Epithelial cell of proximal tubule (primary cell): Measurements from ENCODE around the gene CLIP4. TPM values are rescaled to one million over a fixed set of nuclear protein-coding genes. Genes with fewer than 3 reads are reported as not detected.

ENCODE experiments used
- DNase-seq: peaks from one replicate; pipeline ENCODE4 v3.0.0-alpha.2; 2011; ENCODE audit warnings: low read depth
- H3K4me3 ChIP-seq: 2 replicates; pipeline ENCODE4 v1.5.1; 2011; ENCODE audit warnings: low read depth, mild to moderate bottlenecking, low read length
- CTCF ChIP-seq: conservative IDR thresholded peaks from 2 replicates; pipeline ENCODE4 v1.5.1; 2012; ENCODE audit warnings: low read depth, mild to moderate bottlenecking, low read length
- total RNA-seq: library from RNA; depleted of rRNA; stranded (reverse); fragments of >200 nt; gene quantifications from 2 replicates; pipeline ENCODE4 v1.2.3, GENCODE V29; 2015

Gene CLIP4
- total RNA-seq, 1 donor from 2014 or later: 22.8 TPM

DNA sequence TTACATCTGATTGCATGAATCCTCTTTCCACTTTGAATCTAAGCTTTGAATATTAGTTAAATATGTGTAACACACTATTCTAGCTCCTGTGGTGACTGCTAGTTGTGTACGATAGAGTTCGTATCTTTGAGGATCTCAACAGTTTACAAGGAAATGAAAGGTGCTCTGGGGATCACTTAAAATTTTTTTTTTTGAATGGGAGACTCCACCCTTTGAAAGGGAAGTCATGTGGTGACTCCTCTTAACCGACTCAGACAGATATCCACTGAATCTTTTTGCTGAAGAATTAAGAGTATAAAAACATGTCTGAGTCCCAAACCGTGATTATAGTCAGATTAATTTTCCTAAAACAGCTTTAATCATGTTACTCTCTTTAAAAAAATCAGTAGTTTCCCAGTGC, 4.0 kb downstream of the CLIP4 start:
- no peak overlapping the region for H3K4me3 ChIP-seq
- no peak for TF ChIP-seq CTCF
- DNase-seq: no peak

GRCh38 chr2:29120846-29121245, 5.6 kb downstream of the CLIP4 start:
- no peak for TF ChIP-seq CTCF

GRCh38 chr2:29123617-29124349, 8.6 kb downstream of the CLIP4 start:
- TF ChIP-seq CTCF: no peak
- DNase-seq: no peak
- no peak overlapping the region for H3K4me3 ChIP-seq

More at GRCh38 chr2:29120846-29121245, 5.6 kb downstream of the CLIP4 start:
- H3K4me3 ChIP-seq: no peak overlapping the region
- no peak for DNase-seq

DNA sequence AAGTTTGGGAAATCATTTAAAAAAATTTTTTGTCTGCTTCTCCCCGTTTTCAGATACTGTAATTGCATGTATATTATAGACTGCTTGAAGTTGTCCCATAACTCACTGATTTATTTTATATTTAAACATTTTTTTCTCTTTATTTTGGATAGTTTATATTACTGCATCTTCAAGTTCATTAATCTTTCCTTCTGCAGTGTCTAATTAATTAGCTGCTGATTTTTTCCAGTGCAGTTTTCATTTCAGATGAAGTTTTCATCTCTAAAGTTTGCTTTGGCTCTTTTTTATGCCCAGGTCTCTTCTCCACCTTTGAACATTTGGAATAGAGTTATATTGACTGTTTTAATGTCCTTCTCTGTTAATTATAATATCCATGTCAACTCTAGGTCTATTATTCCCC, 9.3 kb downstream of the CLIP4 start:
- no peak overlapping the region for H3K4me3 ChIP-seq
- DNase-seq: no peak
- no peak for TF ChIP-seq CTCF

DNA sequence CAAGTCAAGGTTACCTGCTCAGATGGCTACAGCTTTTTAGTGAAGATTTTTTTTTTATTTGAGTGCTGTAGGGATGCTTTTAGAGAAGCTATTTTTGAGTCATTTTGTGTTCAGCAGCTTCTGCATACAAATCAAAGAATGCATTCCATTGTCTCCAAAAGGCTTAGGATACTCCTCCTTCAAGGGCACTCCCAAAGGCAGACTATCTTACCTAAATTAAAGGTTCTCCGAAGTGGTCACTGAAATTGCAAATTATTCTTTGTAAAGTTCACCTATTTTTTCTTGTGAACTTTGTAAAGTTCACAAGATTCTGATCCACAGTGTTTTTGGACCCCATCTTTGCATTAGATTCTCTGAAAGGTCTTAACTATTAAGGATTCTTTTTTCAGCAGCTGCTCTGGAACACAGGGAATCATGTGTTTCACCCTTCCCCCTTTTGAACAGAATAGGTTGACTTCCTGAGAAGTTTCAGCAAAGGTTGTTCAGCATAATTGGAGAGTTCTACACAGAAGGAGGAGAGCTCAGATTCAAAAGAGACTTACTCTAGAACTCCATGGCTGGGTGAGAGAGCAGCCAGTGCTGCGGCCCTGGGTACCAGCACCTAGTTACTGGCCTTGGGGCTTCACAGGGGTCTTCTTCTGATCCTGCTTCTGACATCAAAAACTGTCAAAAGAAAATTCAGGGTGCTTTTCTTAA, 14.5 kb downstream of the CLIP4 start:
- H3K4me3 ChIP-seq: peak overlapping the region; percentile 41
- TF ChIP-seq CTCF: no peak
- DNase-seq: no peak

DNA sequence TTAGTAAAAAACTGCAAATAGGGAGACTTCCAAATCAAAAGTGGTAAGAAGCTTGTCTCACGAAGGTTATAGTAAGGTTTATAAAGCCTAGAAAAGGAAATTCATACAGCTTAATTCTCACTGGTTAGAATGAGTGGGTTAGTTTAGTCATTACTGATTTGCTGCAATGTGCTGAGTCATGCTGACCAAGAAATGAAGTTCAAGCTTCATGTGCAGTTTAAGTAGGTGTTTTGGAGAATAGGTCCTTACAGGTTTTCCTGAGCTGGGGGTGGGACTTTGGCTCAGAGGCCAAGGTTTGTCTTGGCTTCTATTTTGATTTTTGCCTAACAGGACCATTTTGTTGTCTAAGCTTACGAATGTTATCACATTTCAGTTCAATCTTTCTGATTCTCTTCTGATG, 15.1 kb downstream of the CLIP4 start:
- peak overlapping the region; percentile 41 for H3K4me3 ChIP-seq
- DNase-seq: peak; percentile 78
- TF ChIP-seq CTCF: no peak
